GM20431 (cell line): ENCODE results near the gene APBA2.

Experiments used
- in situ Hi-C: fragments of 300-500 bp; cut with MseI, MboI; formaldehyde crosslinking; loops from one replicate; pipeline ENCODE4 v1.15.0; 2020; ENCODE audit warnings: low sequenced_read_pairs; ENCODE audit not compliant: unreplicated experiment

The APBA2 gene

GRCh38 chr15:29106116-29106515 is 220.3 kb downstream of the APBA2 start:
- in situ Hi-C loops, result no loop called here

DNA sequence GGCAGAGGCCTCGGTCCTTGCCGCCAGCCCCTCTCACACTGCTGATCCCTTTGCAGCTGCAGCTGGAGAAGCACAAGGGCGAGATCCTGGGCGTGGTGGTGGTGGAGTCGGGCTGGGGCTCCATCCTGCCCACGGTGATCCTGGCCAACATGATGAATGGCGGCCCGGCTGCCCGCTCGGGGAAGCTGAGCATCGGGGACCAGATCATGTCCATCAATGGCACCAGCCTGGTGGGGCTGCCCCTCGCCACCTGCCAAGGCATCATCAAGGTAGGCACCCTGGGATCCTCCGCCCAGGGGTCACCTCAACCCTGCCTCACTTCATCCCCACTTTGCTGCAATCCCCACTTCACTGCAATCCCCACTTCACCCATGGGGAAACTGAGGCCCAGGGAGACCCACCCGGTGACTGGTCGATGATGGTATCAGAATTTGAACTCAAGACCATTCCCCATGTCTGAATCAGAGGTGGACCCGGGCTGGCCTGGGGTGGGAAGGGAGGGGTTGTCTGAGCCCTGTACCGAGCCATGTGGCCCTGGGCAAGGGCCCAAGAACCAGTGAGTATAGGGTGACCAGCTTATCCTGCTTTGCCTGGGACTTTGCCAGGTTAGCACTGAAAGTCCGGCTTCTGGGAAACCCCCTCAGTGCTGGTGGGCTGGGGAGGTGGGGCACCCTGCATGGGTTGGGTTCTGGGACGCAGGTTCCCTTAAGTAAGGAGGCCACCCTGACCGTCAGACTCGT is 220.9 kb downstream of the APBA2 start:
- in situ Hi-C loops, result no loop called here

DNA sequence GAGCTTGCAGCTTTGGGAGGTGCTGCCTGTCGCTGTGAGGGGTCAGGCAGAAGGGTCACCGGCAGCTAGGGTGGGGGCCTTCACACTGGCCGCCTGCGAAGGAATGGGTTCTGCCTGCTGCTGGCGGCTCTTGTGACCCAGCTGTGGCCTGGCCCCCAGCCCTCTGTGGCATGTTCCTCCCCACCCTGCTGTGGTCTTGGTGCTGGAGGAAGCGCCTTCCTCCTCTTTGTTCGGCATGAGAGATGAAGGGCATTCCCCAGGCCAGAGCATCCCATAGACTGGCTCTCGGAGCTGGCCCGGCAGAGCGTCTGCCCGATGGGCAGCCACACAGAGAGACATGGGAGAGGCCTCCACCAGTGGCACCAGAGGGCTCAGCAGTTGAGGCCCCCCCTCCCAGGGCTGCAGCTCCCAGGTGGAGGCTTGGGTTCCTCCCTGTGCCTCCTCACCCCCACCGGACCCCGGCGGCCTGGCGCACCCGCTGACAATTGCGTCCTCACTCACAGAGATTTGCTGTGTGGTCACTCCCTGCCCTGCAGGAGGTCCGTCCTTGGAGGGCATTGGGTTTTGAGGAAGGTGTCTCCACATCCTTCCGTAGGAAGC is 221.6 kb downstream of the APBA2 start:
- in situ Hi-C loops, result no loop called here

- in situ Hi-C loops, result no loop called here
These were observed 222.3 kb downstream of the APBA2 start for GRCh38 chr15:29107971-29108645.

- in situ Hi-C loops, result no loop called here
These were observed 224.0 kb downstream of the APBA2 start for GRCh38 chr15:29109762-29110161.

- in situ Hi-C loops, result no loop called here
These were observed 224.4 kb downstream of the APBA2 start for GRCh38 chr15:29110176-29110575.

GRCh38 chr15:29110733-29111132 is 225.0 kb downstream of the APBA2 start:
- in situ Hi-C loops, result no loop called here

GRCh38 chr15:29111705-29112281 is 226.0 kb downstream of the APBA2 start:
- in situ Hi-C loops, result no loop called here

GRCh38 chr15:29113336-29114220 is 227.8 kb downstream of the APBA2 start:
- in situ Hi-C loops, result no loop called here

DNA sequence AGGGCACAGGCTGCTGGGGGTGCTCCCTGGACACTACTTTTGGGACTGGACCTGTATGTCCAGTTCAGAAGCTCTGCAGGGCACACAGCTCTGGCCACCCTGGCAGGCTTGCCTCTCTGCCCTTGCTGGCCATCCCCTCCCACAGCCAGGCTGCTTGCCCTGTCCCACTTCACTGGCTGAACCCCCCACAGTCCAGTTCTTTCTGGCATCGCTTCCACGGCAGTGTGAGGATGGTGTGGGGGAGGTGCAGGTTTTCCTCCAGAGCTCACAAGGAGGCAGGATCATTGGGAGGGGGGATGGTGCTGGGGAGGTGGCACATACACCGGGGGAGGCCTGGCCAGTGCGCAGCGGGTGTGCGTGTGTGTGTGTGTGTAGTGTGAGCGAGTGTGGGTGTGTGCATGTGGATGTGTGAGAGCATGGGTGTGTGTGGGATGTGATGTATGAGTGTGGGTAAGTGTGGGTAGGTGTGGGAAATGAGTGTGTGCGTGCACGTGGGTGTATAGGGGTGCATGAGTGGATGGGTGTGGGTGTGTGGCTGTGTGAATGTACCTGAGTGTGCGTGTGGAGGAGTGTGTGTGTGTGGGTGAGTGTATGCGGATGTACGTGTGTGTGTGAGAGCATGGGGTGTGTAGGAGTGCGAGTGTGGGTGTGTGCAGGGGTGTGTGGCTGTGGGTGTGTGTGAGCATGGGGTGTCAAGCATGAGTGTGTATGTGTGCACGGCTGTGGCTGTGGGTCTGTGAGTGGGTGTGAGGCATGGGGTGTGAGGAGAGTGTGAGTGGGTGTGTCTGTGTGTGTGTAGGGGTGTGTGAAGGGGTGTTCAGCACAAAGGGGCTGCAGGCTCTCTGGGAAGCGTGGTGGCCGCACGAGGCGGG is 228.7 kb downstream of the APBA2 start:
- in situ Hi-C loops, result no loop called here

GRCh38 chr15:29115093-29115991 is 229.6 kb downstream of the APBA2 start:
- in situ Hi-C loops, result no loop called here

DNA sequence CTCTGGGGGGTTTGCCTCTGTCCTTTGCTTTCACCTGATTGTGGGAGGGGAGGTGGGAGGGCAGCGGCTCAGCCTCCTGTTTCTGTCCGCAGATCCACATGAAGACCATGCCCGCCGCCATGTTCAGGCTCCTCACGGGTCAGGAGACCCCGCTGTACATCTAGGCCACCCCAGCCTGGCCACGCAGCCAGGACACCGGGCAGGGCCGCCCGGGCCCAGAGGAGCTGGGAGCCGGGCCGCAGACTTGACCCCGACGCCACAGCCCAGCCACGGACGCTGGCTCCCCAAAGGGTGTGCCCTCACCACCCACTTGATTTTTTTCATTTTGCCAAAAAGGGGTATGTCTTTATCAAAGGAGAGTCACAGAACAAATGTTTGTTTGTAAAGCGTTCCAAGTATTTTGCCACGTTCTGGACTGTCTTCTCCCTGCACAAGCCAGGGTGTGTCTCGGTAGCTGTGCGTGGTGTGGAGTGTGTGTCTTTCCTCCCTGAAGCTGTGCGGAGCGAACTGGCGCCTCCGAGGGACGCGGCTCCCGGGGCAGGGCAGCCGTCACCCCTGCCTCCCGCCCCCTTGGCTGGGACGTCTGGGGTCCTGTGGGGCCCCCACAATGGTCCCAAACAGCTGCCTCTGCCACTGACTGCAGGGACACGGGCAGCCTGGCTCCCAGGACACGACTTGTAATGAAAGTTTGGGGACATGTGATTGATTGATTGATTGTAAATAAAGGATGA is 231.4 kb downstream of the APBA2 start:
- in situ Hi-C loops, result no loop called here

GRCh38 chr15:29117778-29118177 is 232.0 kb downstream of the APBA2 start:
- in situ Hi-C loops, result no loop called here

DNA sequence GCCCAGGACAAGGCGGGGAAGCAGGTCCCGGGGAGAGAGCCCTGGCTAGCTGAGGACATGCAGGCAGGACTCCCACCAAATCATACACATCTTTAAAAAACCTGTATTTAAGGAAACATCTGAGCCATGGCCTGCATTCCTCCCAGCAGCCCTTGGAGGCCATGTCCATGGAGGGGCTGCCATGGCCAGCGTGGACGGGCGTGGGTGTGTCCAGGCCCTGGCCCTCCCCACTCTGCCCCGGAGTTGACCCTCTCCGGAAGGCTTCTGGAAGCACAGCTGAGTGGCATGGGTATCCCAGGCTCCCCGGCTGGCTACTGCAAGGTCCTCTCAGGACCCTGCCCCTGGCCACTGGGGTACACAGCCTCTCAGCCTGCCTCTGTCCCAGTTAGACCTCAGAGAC is 234.1 kb downstream of the APBA2 start:
- in situ Hi-C loops, result no loop called here

- in situ Hi-C loops, result no loop called here
These were observed 235.0 kb downstream of the APBA2 start for GRCh38 chr15:29120593-29121368.

DNA sequence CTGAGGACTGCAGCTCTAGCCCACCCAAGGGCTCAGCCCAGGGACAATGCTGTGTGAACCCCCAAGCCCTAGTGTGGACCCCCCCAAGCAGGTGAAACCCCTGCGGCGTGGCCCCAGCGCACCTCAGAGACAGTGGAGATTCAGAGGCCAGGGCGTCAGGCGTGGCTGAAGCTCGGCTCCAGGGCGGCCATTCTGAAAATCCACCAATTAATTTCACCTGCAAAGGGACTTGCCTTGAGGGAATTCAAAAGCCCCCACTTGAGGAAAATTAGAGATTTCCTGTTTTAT is 235.5 kb downstream of the APBA2 start:
- in situ Hi-C loops, result no loop called here

DNA sequence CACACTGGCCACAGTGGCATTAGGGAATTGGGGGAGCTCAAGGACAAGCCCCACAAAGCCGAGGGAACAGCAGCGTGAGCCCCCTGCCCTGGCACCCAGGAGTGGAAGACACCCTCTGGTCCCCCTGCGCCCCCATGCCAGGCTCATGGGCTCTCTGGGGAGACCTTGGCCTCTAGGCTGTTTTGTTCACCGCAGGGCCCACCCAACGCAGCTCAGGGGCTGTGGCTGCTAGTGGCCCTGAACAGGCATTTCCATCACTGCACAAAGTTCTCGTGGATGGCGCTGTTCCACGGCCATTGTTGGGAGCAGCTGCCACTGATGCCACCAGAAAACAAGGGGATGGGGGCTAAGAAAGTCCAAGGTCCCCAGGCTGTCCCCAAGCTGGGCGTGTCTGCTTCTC is 236.1 kb downstream of the APBA2 start:
- in situ Hi-C loops, result no loop called here
